DND-41 (cell line): Measurements from ENCODE around the gene NEDD9.

ENCODE experiments used
- ATAC-seq: fragments of 200-7000 bp; cut with Tn5 transposase; 3 replicates; pipeline ENCODE4 v1.9.1; 2021; ENCODE audit warnings: low read depth; ENCODE audit not compliant: insufficient read depth
- DNase-seq: peaks from one replicate; pipeline ENCODE4 v3.0.0-alpha.2; 2020
- H2AFZ ChIP-seq: 2 replicates; pipeline ENCODE4 v1.6.0; 2012; ENCODE audit warnings: low read depth, low read length
- H3K27ac ChIP-seq: 2 replicates; pipeline ENCODE4 v1.5.1; 2012; ENCODE audit warnings: low read length, inconsistent platforms
- H3K27me3 ChIP-seq: fragments of 200-600 bp; sonication (generic); 2 replicates; pipeline ENCODE4 v1.6.0; 2012; ENCODE audit warnings: low read length, mild to moderate bottlenecking, inconsistent platforms; ENCODE audit not compliant: insufficient read depth, poor library complexity
- H3K36me3 ChIP-seq: 2 replicates; pipeline ENCODE4 v1.5.1; 2012; ENCODE audit warnings: low read length, inconsistent platforms; ENCODE audit not compliant: insufficient read depth
- H3K4me1 ChIP-seq: 2 replicates; pipeline ENCODE4 v1.5.1; 2012; ENCODE audit warnings: mild to moderate bottlenecking, low read length; ENCODE audit not compliant: insufficient read depth
- H3K4me2 ChIP-seq: 2 replicates; pipeline ENCODE4 v1.6.0; 2012; ENCODE audit warnings: mild to moderate bottlenecking, moderate library complexity, low read length, inconsistent platforms; ENCODE audit not compliant: insufficient read depth
- H3K4me3 ChIP-seq, 2 experiments: fragments of 200-600 bp in 1 of 2; shearing (Covaris generic) in 1 of 2; 2 replicates each; pipeline ENCODE4 v1.5.1; 2012 to 2016; ENCODE audit warnings: inconsistent platforms in 2 of 2, low read length in 2 of 2, mild to moderate bottlenecking in 2 of 2, low read depth in 1 of 2, moderate library complexity in 1 of 2
- H3K79me2 ChIP-seq: 2 replicates; pipeline ENCODE4 v1.6.0; 2012; ENCODE audit warnings: low read length, inconsistent platforms; ENCODE audit not compliant: insufficient read depth
- H3K9ac ChIP-seq: 2 replicates; pipeline ENCODE4 v1.6.0; 2012; ENCODE audit warnings: low read depth, mild to moderate bottlenecking, inconsistent platforms, low read length, moderate library complexity
- H3K9me3 ChIP-seq: 2 replicates; pipeline ENCODE4 v1.5.1; 2012; ENCODE audit warnings: low read length, moderate library complexity, mild to moderate bottlenecking, inconsistent platforms; ENCODE audit not compliant: insufficient read depth, severe bottlenecking
- H4K20me1 ChIP-seq: 2 replicates; pipeline ENCODE4 v1.6.0; 2012; ENCODE audit warnings: low read length; ENCODE audit not compliant: insufficient read depth
- EZH2 ChIP-seq: IDR thresholded peaks from 3 replicates; pipeline ENCODE4 v1.6.1; 2012; ENCODE audit warnings: borderline replicate concordance, low read depth, mild to moderate bottlenecking, moderate library complexity, low read length, inconsistent platforms; ENCODE audit not compliant: severe bottlenecking
- TF ChIP-seq, protein P1 (sequence below): IDR thresholded peaks from 2 replicates; pipeline ENCODE4 v1.5.1; 2012; ENCODE audit warnings: borderline replicate concordance, low read length, moderate library complexity, mild to moderate bottlenecking; ENCODE audit not compliant: poor library complexity, severe bottlenecking; ENCODE audit errors: extremely low read depth

The NEDD9 gene

DNA sequence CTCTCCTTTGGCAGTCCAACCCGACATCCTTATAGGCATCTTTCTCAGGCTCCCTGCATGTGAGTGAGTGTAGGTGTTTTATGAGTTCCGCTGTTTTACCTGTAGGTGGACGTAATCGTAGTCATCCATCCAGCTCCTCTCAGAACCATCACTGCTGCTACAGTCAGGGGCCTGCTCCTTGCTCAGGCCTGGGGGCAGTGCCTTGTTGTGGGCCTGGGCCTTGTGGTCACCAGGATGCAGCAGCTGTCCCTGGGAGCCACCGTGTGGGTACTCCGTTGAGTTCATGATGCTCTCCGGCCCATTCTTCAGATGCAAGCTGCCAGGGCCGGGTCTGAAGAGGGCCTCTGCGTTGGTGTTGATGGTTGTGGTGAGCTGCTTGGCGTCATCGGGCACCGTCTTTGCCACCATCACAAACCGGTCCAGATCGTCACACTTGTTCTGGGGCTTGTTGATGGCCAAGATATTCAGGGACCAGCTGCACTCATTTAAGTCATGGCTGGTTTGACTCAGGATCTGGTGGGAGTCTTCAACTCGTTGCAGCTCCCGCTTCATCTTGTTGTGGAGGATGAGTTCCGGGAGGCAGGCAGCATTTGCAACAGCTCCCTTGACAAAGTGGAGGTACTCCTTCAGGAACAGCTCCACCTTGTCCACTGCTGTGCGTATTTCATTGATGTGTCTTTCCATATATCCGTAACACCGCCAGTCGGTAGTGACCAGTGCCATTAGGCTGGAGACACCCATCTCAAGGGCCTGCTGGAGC lies 42.4 kb downstream of the NEDD9 start:
- H3K36me3 ChIP-seq, result peaks cover 50% of the 10 kb centered on the region
- H4K20me1 ChIP-seq, result no peaks in the 10 kb centered on the region
- H3K9me3 ChIP-seq, result no peaks in the 10 kb centered on the region
- H3K9ac ChIP-seq, result no peak overlapping the region
- H3K4me2 ChIP-seq, result no peak overlapping the region
- no peak overlapping the region for H3K4me3 ChIP-seq
- no peak overlapping the region for H3K27ac ChIP-seq
- DNase-seq, result no peak
- no peak for ATAC-seq
- no peak overlapping the region for H2AFZ ChIP-seq
- no peaks in the 10 kb centered on the region for H3K79me2 ChIP-seq
- no peaks in the 10 kb centered on the region for H3K4me1 ChIP-seq
- no peaks in the 10 kb centered on the region for H3K27me3 ChIP-seq
- TF ChIP-seq, protein P1, sequence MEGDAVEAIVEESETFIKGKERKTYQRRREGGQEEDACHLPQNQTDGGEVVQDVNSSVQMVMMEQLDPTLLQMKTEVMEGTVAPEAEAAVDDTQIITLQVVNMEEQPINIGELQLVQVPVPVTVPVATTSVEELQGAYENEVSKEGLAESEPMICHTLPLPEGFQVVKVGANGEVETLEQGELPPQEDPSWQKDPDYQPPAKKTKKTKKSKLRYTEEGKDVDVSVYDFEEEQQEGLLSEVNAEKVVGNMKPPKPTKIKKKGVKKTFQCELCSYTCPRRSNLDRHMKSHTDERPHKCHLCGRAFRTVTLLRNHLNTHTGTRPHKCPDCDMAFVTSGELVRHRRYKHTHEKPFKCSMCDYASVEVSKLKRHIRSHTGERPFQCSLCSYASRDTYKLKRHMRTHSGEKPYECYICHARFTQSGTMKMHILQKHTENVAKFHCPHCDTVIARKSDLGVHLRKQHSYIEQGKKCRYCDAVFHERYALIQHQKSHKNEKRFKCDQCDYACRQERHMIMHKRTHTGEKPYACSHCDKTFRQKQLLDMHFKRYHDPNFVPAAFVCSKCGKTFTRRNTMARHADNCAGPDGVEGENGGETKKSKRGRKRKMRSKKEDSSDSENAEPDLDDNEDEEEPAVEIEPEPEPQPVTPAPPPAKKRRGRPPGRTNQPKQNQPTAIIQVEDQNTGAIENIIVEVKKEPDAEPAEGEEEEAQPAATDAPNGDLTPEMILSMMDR, result no peak
- no peak for TF ChIP-seq EZH2

DNA sequence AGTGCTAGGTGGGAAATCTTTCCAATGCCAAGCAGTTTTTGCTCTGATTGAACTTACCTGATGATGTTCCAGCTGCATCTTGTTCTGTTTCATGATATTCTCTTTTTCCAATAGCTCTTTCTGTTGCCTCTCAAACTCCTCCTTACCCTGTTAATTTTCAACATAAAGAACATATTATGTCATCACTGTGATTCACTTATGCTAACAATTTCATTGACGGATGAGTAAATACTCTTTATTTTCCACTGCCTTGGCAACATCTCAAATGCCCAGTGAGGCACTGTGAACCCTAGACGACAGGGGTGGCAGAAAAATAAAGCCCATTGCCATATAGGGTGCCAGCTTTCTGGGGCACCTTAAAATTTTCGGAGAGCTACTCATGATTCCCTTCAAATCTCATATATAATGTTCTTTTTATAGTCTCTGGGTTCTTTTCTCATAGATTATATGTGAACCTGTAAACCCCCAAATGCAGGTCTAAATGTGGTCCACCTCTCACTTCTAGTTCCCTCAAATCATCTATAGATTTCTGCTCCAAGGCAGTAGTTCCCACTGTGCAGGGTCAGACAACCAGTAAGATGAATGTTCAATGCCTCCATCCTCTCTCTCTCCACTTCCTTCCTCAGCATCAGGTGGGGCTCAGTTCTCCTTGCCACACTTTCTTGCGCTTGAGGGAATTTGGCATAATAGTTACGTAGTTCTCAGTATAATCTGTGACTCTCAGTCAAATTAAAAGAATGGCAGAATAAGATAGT lies 44.1 kb downstream of the NEDD9 start:
- ATAC-seq, result no peak
- no peaks in the 10 kb centered on the region for H4K20me1 ChIP-seq
- H2AFZ ChIP-seq, result no peak overlapping the region
- DNase-seq, result no peak
- H3K27me3 ChIP-seq, result no peaks in the 10 kb centered on the region
- no peak for TF ChIP-seq EZH2
- TF ChIP-seq, protein P1, result no peak
- H3K27ac ChIP-seq, result no peak overlapping the region
- no peak overlapping the region for H3K4me2 ChIP-seq
- H3K4me1 ChIP-seq, result no peaks in the 10 kb centered on the region
- H3K79me2 ChIP-seq, result no peaks in the 10 kb centered on the region
- H3K4me3 ChIP-seq, result no peak overlapping the region
- peaks cover 51% of the 10 kb centered on the region for H3K36me3 ChIP-seq
- no peak overlapping the region for H3K9ac ChIP-seq
- H3K9me3 ChIP-seq, result no peaks in the 10 kb centered on the region

DNA sequence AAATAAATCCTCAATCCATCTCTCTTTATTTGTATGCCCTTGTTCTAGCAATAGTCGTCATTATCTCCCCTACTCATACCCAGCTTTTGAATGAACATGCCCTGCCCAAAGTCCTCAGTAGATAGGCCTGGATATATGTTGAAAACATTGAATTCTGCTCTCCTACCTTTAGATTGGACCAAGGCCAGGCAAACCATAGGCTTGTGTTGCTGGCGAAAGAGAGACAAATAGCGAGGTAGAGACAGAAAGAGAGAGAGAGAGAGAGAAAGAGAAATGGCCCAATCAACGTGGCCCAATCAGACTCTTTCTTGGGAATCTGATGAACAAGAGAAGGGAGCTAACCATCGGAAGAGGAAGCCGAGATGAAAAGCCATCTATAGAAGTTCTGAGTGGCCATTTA lies 45.2 kb downstream of the NEDD9 start:
- no peak overlapping the region for H3K27ac ChIP-seq
- no peak for TF ChIP-seq EZH2
- TF ChIP-seq, protein P1, result no peak
- no peaks in the 10 kb centered on the region for H3K79me2 ChIP-seq
- no peaks in the 10 kb centered on the region for H3K9me3 ChIP-seq
- no peaks in the 10 kb centered on the region for H3K27me3 ChIP-seq
- ATAC-seq, result no peak
- no peak overlapping the region for H3K4me3 ChIP-seq
- no peak overlapping the region for H3K9ac ChIP-seq
- H3K4me1 ChIP-seq, result no peaks in the 10 kb centered on the region
- H2AFZ ChIP-seq, result no peak overlapping the region
- no peaks in the 10 kb centered on the region for H4K20me1 ChIP-seq
- H3K4me2 ChIP-seq, result no peak overlapping the region
- DNase-seq, result no peak
- H3K36me3 ChIP-seq, result peaks cover 51% of the 10 kb centered on the region
